Right lobe of liver (tissue), 6 donors: ENCODE measurements around the gene DNAH2. TPM values are rescaled to one million over a fixed set of nuclear protein-coding genes. Genes with fewer than 3 reads are reported as not detected.

Experiments used
- ATAC-seq, 4 donors: fragments of 200-7000 bp; cut with Tn5 transposase; one replicate each; pipeline ENCODE4 v1.9.1; 2020; ENCODE audit warnings: mild to moderate bottlenecking in 4 of 4, moderate library complexity in 4 of 4
- DNase-seq, 3 donors: peaks; one replicate each; pipeline ENCODE4 v3.0.0-alpha.2; 2020
- H3K27ac ChIP-seq, 3 donors: fragments of 200-600 bp; one replicate each; pipeline ENCODE4 v1.8.0; 2022
- H3K27me3 ChIP-seq, 2 donors: fragments of 200-600 bp; one replicate each; pipeline ENCODE4 v1.8.0; 2022
- H3K36me3 ChIP-seq, 4 donors: fragments of 200-600 bp; sonication (generic) in 1 of 4; one replicate each; pipeline versions ENCODE4 v1.5.1 to v1.8.0; 2017 to 2022; ENCODE audit warnings: control low read depth in 1 of 4
- H3K4me1 ChIP-seq, 4 donors: fragments of 200-600 bp; sonication (generic) in 1 of 4; one replicate each; pipeline versions ENCODE4 v1.5.1 to v1.8.0; 2017 to 2022; ENCODE audit warnings: control low read depth in 1 of 4
- H3K4me3 ChIP-seq, 3 donors: fragments of 200-600 bp; one replicate each; pipeline ENCODE4 v1.8.0; 2022
- H3K9me3 ChIP-seq, 4 donors: fragments of 200-600 bp; sonication (generic) in 1 of 4; one replicate each; pipeline versions ENCODE4 v1.5.1 to v1.8.0; 2017 to 2022; ENCODE audit warnings: control low read depth in 1 of 4
- POLR2A ChIP-seq: fragments of 450-650 bp; IDR thresholded peaks from one replicate; pipeline ENCODE4 v1.6.1; 2017; ENCODE audit warnings: antibody characterized with exemption, mild to moderate bottlenecking
- WGBS: methylation state at CpG from one replicate; pipeline ENCODE4 v1.1.6; 2018; ENCODE audit warnings: low coverage, low lambda C conversion rate; ENCODE audit not compliant: insufficient coverage; ENCODE audit errors: missing lambda C conversion rate; 5-methylcytosine and 5-hydroxymethylcytosine counted together
- intact Hi-C, 2 donors: fragments of 100-400 bp; cut with DNase I; formaldehyde crosslinking; loops; one replicate each; pipeline versions ENCODE4 v1.11.2 to v1.14.1; 2022
- total RNA-seq, 6 experiments: library from RNA; depleted of rRNA in 2 of 6; stranded (reverse); fragments of >200 nt in 2 of 6; fragmentation: NEBNext Ultra II Directional in 3 of 6; extraction: Animal tissue kit (Norgen Biotek cat#: 25700) in 3 of 6; gene quantifications; one replicate each; pipeline versions ENCODE4 v1.1.0 to v1.2.4, GENCODE V29; 2016 to 2023
- TF ChIP-seq, protein P1 (sequence below), 4 donors: fragments of 200-600 bp in 3 of 4; fragments of 450-650 bp in 1 of 4; IDR thresholded peaks; one replicate each; pipeline versions ENCODE4 v1.5.1 to v1.8.0; 2016 to 2022; ENCODE audit warnings: antibody characterized with exemption in 4 of 4, mild to moderate bottlenecking in 2 of 4
- donor health status: DM: no; HTN: yes; CAD: no.
- donor health status: DM: no; HTN: no; CAD: no.
- donor health status: DM: no; HTN: no; CAD: no.
- donor health status: DM: no; HTN: yes; CAD: no.
- donor health status: DM: no; HTN: yes; CAD: no.

The DNAH2 gene
- total RNA-seq, 6 experiments from 2014 or later = 0.12 to 0.38 (median 0.27) TPM

DNA sequence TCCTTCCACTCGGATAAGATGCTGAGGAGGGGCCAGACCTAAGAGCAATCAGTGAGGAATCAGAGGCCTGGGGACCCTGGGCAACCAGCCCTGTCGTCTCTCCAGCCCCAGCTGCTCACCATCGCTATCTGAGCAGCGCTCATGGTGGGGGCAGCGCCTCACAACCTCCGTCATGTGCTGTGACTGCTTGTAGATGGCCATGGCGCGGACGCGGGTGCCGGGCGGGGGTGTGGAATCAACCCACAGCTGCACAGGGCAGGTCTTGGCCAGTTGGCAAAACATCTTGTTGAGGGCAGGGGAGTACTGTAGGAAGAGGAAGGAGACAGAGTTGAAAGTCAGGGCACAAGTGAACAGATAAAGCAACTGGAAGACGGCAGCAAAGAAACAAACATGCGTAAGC lies 42.6 kb upstream of the DNAH2 start:
- Histone ChIP-seq H3K4me1 (no peaks in the 10 kb centered on the region), H3K9me3 (peaks cover 0 to 4% (median 2%) of the 10 kb centered on the region in 4 donors), H3K27ac (no peak overlapping the region), H3K36me3 (peaks cover 0 to 46% (median 25%) of the 10 kb centered on the region in 4 donors), H3K4me3 (no peak overlapping the region), H3K27me3 (no peaks in the 10 kb centered on the region)
- no peak for ATAC-seq
- intact Hi-C loops = loop anchor here in 1 of 2 donors (10.0 kb wide), 1 partner anchor 80 kb away; the partner anchor contains the start of gene SOX15
- no peak for TF ChIP-seq POLR2A
- TF ChIP-seq, protein P1, sequence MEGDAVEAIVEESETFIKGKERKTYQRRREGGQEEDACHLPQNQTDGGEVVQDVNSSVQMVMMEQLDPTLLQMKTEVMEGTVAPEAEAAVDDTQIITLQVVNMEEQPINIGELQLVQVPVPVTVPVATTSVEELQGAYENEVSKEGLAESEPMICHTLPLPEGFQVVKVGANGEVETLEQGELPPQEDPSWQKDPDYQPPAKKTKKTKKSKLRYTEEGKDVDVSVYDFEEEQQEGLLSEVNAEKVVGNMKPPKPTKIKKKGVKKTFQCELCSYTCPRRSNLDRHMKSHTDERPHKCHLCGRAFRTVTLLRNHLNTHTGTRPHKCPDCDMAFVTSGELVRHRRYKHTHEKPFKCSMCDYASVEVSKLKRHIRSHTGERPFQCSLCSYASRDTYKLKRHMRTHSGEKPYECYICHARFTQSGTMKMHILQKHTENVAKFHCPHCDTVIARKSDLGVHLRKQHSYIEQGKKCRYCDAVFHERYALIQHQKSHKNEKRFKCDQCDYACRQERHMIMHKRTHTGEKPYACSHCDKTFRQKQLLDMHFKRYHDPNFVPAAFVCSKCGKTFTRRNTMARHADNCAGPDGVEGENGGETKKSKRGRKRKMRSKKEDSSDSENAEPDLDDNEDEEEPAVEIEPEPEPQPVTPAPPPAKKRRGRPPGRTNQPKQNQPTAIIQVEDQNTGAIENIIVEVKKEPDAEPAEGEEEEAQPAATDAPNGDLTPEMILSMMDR (IDR thresholded peaks at IDR 0.05) = no peak
- WGBS = 91% methylated on average over 7 of the region's 14 CpGs
- no peak for DNase-seq

DNA sequence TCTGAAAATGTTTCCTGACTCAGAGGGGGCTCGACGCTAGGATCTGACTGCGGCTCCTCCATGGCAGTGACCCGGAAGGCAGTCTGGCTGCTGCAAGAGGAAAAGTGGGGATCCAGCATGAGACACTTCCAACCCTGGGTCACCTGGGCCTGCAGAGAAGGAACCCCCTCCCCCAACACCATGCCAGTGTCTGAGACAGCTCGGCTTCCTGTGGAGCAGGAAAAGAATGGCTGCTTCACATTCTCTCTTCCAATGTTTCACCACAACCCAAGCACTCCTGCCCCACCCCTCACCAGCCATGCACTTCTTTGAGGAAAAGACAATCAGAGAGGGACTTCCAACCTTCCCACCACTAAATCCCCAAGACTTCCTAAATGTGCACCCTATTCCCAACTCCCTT lies 41.0 kb upstream of the DNAH2 start:
- Histone ChIP-seq H3K9me3 (peaks cover 0 to 4% (median 2%) of the 10 kb centered on the region in 4 donors), H3K27ac (no peak overlapping the region), H3K27me3 (no peaks in the 10 kb centered on the region), H3K4me1 (no peaks in the 10 kb centered on the region), H3K4me3 (no peak overlapping the region), H3K36me3 (peaks cover 0 to 33% (median 16%) of the 10 kb centered on the region in 4 donors)
- ATAC-seq (peak in 1 of 4 donors; percentile 21), DNase-seq (no peak)
- no CpG with 5 or more reads among the region's 5 CpGs for WGBS
- intact Hi-C loops = loop anchor here in 1 of 2 donors (10.0 kb wide), 1 partner anchor 82 kb away; the partner anchor contains the start of gene SOX15
- TF ChIP-seq, protein P1 (IDR thresholded peaks at IDR 0.05) = no peak
- TF ChIP-seq POLR2A = no peak

DNA sequence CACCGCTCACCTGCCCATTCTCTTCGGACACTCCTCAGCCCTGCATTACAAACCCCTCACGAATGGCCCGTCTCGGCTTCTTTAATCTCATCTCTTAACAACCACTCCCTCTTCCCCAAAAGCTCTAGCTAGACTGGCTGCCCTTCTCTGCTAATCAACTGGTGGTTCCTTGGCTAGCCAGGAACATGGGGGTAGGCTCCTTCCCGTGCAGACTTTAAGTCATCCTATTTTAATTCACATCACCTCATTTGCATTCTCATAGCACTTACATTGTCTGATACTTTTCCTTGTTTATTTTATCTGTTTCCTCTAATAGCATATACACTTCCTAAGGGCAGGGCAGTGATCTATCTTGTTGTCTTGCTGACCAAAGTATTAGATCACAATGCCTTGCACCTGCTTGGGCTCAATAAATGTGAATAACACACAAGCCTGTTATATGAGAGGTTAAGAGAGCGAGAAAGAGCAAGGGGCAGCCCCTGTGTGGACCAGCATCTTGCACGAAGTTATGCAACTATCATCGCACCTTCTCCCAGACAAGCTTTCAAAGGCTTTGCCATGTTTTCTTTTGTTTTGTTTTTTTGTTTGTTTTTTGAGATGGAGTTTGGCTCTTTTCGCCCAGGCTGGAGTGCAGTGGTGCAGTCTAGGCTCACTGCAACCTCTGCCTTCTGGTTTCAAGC lies 40.0 kb upstream of the DNAH2 start:
- no peak for DNase-seq
- Histone ChIP-seq H3K36me3 (peaks cover 0 to 25% (median 15%) of the 10 kb centered on the region in 4 donors), H3K4me1 (no peaks in the 10 kb centered on the region), H3K27ac (no peak overlapping the region), H3K4me3 (no peak overlapping the region), H3K27me3 (no peaks in the 10 kb centered on the region), H3K9me3 (peaks cover 0 to 4% (median 2%) of the 10 kb centered on the region in 4 donors)
- intact Hi-C loops = loop anchor here in 1 of 2 donors (10.0 kb wide), 1 partner anchor 83 kb away; the partner anchor contains the start of gene SOX15
- 85% methylated on average over 10 of the region's 10 CpGs for WGBS
- no peak for ATAC-seq
- TF ChIP-seq POLR2A = no peak
- TF ChIP-seq, protein P1 (IDR thresholded peaks at IDR 0.05) = no peak

DNA sequence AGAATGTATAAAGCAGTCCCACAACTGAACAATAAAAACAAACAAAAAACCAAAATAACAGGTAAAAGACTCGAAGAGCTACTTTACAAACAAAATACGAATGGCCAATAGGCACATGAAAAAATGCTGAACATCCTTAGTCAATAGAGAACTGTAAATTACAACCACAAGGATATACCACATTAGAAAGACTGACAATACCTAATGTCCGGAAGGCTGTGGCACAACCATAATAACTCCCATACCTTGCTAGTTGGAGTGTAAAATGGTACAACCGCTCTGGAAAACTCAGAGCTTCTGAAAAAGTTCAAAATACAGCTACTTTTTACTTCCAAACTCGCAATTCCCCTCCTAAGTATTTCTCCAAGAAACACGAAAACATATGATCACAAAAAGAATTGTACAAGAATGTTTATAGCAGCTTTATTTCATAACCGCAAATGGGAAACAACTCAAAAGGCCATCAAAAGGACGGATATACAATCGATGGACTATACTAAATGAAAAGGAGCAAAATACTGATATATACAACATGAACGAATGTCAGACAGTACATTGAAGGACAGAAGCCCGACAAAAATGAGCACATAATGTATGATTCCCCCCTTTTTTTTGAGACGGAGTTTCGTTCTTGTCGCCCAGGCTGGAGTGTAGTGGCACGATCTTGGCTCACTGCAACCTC lies 32.6 kb upstream of the DNAH2 start:
- TF ChIP-seq, protein P1 (IDR thresholded peaks at IDR 0.05) = no peak
- TF ChIP-seq POLR2A = no peak
- WGBS = 58% methylated on average over 13 of the region's 15 CpGs
- no peaks in the 10 kb centered on the region for H3K9me3 ChIP-seq

More for the DNA sequence above, 32.6 kb upstream of the DNAH2 start:
- ATAC-seq (no peak), DNase-seq (no peak)
- Histone ChIP-seq H3K4me3 (peak overlapping the region; percentile 69 to 94 (median 88)), H3K4me1 (peaks cover 0 to 22% (median 10%) of the 10 kb centered on the region in 4 donors), H3K36me3 (no peaks in the 10 kb centered on the region), H3K27ac (peak overlapping the region; percentile 90 to 98 (median 93)), H3K27me3 (no peaks in the 10 kb centered on the region)
- intact Hi-C loops = loop anchor here (10.0 kb wide), 1 partner anchor 50 kb away; the partner anchor contains the start of gene SHBG (in 2 of the 2)
